Mesenchymal stem cell (in vitro differentiated cells and primary cell): ENCODE data around the gene COMP.

Source experiments
- DNase-seq: peaks from one replicate; pipeline ENCODE4 v3.0.0-alpha.2; 2013
- H2AFZ ChIP-seq: one replicate; pipeline ENCODE4 v1.6.1; 2013; ENCODE audit warnings: low read depth, mild to moderate bottlenecking, control low read depth, inconsistent platforms, low read length, moderate library complexity
- H2AK5ac ChIP-seq: 2 replicates; pipeline ENCODE4 v1.6.1; 2013; ENCODE audit warnings: low read length, moderate library complexity, mild to moderate bottlenecking, inconsistent platforms; ENCODE audit not compliant: severe bottlenecking
- H2BK120ac ChIP-seq: one replicate; pipeline ENCODE4 v1.6.1; 2013; ENCODE audit warnings: low read depth, mild to moderate bottlenecking, inconsistent platforms, low read length, moderate library complexity
- H2BK12ac ChIP-seq, 2 experiments: one replicate each; pipeline ENCODE4 v1.6.1; 2013; ENCODE audit warnings: inconsistent platforms in 2 of 2, low read length in 2 of 2, mild to moderate bottlenecking in 2 of 2, moderate library complexity in 2 of 2, control low read depth in 1 of 2
- H2BK15ac ChIP-seq: one replicate; pipeline ENCODE4 v1.6.1; 2013; ENCODE audit warnings: mild to moderate bottlenecking, low read depth, inconsistent platforms; ENCODE audit not compliant: poor library complexity, severe bottlenecking
- H2BK5ac ChIP-seq: 2 replicates; pipeline ENCODE4 v1.6.1; 2013; ENCODE audit warnings: low read depth, mild to moderate bottlenecking, low read length, control low read depth, inconsistent platforms; ENCODE audit not compliant: poor library complexity, severe bottlenecking
- H3K14ac ChIP-seq, 2 experiments: one replicate each; pipeline ENCODE4 v1.6.1; 2013; ENCODE audit warnings: inconsistent platforms in 2 of 2, low read length in 2 of 2, control low read depth in 1 of 2, mild to moderate bottlenecking in 1 of 2, moderate library complexity in 1 of 2
- H3K18ac ChIP-seq, 2 experiments: one replicate each; pipeline ENCODE4 v1.6.1; 2013; ENCODE audit warnings: inconsistent platforms in 2 of 2, low read length in 2 of 2, control low read depth in 1 of 2, low read depth in 1 of 2, mild to moderate bottlenecking in 1 of 2
- H3K23ac ChIP-seq, 2 experiments: one replicate each; pipeline ENCODE4 v1.6.1; 2013; ENCODE audit warnings: inconsistent platforms in 2 of 2, low read length in 2 of 2, mild to moderate bottlenecking in 2 of 2, moderate library complexity in 2 of 2, control low read depth in 1 of 2
- H3K27ac ChIP-seq: 2 replicates; pipeline ENCODE4 v1.5.1; 2013; ENCODE audit warnings: mild to moderate bottlenecking, moderate library complexity, low read length, control low read depth, inconsistent platforms; ENCODE audit not compliant: poor library complexity, severe bottlenecking
- H3K27me3 ChIP-seq, 2 experiments: 2 replicates each; pipeline versions ENCODE4 v1.6.1 to v1.7.0; 2013; ENCODE audit warnings: low read length in 2 of 2, mild to moderate bottlenecking in 2 of 2, moderate library complexity in 2 of 2, control low read depth in 1 of 2, inconsistent platforms in 1 of 2; ENCODE audit not compliant: control insufficient read depth in 1 of 2, insufficient read depth in 1 of 2
- H3K36me3 ChIP-seq, 2 experiments: 2 replicates each; pipeline versions ENCODE4 v1.6.1 to v1.7.0; 2013; ENCODE audit warnings: low read length in 2 of 2, control low read depth in 1 of 2, inconsistent platforms in 1 of 2, low read depth in 1 of 2, mild to moderate bottlenecking in 1 of 2; ENCODE audit not compliant: insufficient read depth in 2 of 2, control insufficient read depth in 1 of 2
- H3K4ac ChIP-seq, 2 experiments: one replicate each; pipeline ENCODE4 v1.6.1; 2013; ENCODE audit warnings: inconsistent platforms in 2 of 2, low read length in 2 of 2, mild to moderate bottlenecking in 2 of 2, moderate library complexity in 2 of 2, control low read depth in 1 of 2, low read depth in 1 of 2
- H3K4me1 ChIP-seq: 2 replicates; pipeline ENCODE4 v1.6.1; 2013; ENCODE audit warnings: low read depth, low read length, control low read depth; ENCODE audit not compliant: control insufficient read depth, insufficient read depth
- H3K4me2 ChIP-seq: 2 replicates; pipeline ENCODE4 v1.6.1; 2013; ENCODE audit warnings: low read length, mild to moderate bottlenecking, inconsistent platforms; ENCODE audit not compliant: poor library complexity, severe bottlenecking
- H3K4me3 ChIP-seq, 2 experiments: 2 replicates each; pipeline versions ENCODE4 v1.5.1 to v1.7.0; 2013; ENCODE audit warnings: low read length in 2 of 2, mild to moderate bottlenecking in 2 of 2, control low read depth in 1 of 2, low read depth in 1 of 2; ENCODE audit not compliant: insufficient read depth in 1 of 2
- H3K79me1 ChIP-seq: replicated peaks from 2 replicates; pipeline ENCODE4 v1.6.1; 2013; ENCODE audit warnings: mild to moderate bottlenecking, control low read depth, low read length, inconsistent platforms; ENCODE audit not compliant: poor library complexity, severe bottlenecking
- H3K9ac ChIP-seq: 2 replicates; pipeline ENCODE4 v1.7.0; 2013; ENCODE audit warnings: mild to moderate bottlenecking, low read length, moderate library complexity
- H3K9me3 ChIP-seq: 2 replicates; pipeline ENCODE4 v1.7.0; 2013; ENCODE audit warnings: mild to moderate bottlenecking, low read length; ENCODE audit not compliant: control insufficient read depth
- H4K8ac ChIP-seq: one replicate; pipeline ENCODE4 v1.6.1; 2013; ENCODE audit warnings: inconsistent platforms, mild to moderate bottlenecking, low read length, moderate library complexity
- H4K91ac ChIP-seq: one replicate; pipeline ENCODE4 v1.6.1; 2013; ENCODE audit warnings: mild to moderate bottlenecking, low read length, inconsistent platforms
- WGBS: methylation state at CpG from one replicate; pipeline ENCODE4 v1.1.7; 2013; ENCODE audit warnings: mixed read lengths; 5-methylcytosine and 5-hydroxymethylcytosine counted together

COMP gene

DNA sequence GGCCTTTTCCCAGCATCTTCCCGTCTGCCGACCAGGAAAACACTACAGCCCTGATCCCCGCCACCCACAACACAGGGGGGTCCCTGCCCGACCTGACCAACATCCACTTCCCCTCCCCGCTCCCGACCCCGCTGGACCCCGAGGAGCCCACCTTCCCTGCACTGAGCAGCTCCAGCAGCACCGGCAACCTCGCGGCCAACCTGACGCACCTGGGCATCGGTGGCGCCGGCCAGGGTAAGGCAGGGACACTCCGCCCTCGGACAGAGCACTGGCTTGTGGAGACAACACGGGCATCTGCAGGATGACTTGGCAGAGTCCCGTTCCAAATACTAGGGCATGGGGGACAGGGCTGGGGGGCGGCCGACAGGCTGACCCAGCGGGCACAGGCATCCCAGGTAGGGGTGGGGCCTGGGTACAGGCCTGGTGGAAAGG, 31.1 kb downstream of the COMP start:
- Histone ChIP-seq H3K14ac (no peak overlapping the region), H3K4me1 (peaks cover 11% of the 10 kb centered on the region), H3K27ac (no peak overlapping the region), H3K9ac (no peak overlapping the region), H2BK120ac (no peak overlapping the region), H3K4me3 (no peak overlapping the region), H3K4me2 (no peak overlapping the region), H4K8ac (no peak overlapping the region), H3K4ac (no peak overlapping the region), H3K27me3 (no peaks in the 10 kb centered on the region), H2AK5ac (no peak overlapping the region), H4K91ac (no peak overlapping the region), H3K79me1 (no peaks in the 10 kb centered on the region), H3K18ac (no peak overlapping the region), H2AFZ (no peak overlapping the region), H2BK5ac (no peak overlapping the region), H3K36me3 (peaks cover 4% of the 10 kb centered on the region in 2 experiments), H2BK12ac (no peak overlapping the region), H3K9me3 (no peaks in the 10 kb centered on the region), H3K23ac (no peak overlapping the region), H2BK15ac (no peak overlapping the region)
- DNase-seq: no peak
- WGBS: 94% methylated on average over 22 of the region's 22 CpGs

DNA sequence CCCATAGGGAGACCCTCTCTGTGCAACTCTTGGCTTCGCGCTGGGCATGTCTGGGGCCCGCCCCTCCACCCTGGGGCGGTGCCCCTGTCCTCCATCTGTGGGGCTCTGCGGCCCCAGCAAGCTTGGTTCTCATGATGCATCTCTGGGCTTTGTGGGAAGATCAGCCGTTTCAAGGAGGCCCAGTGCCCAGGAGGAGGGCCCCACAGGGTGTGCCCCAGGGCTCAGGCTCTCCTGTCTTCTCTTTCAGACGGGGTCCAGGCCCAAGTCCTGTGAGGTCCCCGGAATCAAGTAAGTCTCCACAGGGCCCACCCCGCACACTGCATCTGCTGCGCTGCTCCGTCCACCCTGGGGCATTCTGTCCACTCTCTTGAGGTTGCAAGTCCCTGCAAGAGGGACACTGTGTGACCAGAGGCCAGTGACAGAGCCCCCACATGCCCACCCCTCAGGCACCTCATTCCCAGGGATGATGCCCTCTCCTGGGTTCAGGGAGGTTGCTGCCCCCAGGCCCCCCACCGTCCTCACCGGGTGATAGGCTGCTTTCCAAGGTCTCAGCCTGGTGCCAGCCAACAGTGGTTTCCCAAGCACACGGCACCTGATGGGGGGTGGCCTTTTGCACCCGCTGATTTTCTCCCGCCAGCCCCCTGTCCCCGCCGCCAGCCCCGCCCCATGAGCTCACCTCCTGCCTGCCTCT, 31.7 kb downstream of the COMP start:
- no peak overlapping the region for H2BK120ac ChIP-seq
- H3K4me3 ChIP-seq: no peak overlapping the region
- H3K4me2 ChIP-seq: no peak overlapping the region
- no peak overlapping the region for H2BK12ac ChIP-seq
- H2AFZ ChIP-seq: no peak overlapping the region
- H3K18ac ChIP-seq: no peak overlapping the region
- H3K23ac ChIP-seq: no peak overlapping the region
- DNase-seq: no peak
- no peak overlapping the region for H4K91ac ChIP-seq
- H3K79me1 ChIP-seq: no peaks in the 10 kb centered on the region
- no peak overlapping the region for H3K4ac ChIP-seq
- WGBS: 91% methylated on average over 19 of the region's 19 CpGs
- no peak overlapping the region for H3K27ac ChIP-seq
- no peaks in the 10 kb centered on the region for H3K27me3 ChIP-seq
- H3K9me3 ChIP-seq: no peaks in the 10 kb centered on the region
- H3K9ac ChIP-seq: no peak overlapping the region
- H2BK15ac ChIP-seq: no peak overlapping the region
- H3K4me1 ChIP-seq: peaks cover 9% of the 10 kb centered on the region
- H4K8ac ChIP-seq: no peak overlapping the region
- no peak overlapping the region for H2AK5ac ChIP-seq
- H3K36me3 ChIP-seq: peaks cover 4% of the 10 kb centered on the region in 2 experiments
- no peak overlapping the region for H2BK5ac ChIP-seq
- H3K14ac ChIP-seq: no peak overlapping the region

DNA sequence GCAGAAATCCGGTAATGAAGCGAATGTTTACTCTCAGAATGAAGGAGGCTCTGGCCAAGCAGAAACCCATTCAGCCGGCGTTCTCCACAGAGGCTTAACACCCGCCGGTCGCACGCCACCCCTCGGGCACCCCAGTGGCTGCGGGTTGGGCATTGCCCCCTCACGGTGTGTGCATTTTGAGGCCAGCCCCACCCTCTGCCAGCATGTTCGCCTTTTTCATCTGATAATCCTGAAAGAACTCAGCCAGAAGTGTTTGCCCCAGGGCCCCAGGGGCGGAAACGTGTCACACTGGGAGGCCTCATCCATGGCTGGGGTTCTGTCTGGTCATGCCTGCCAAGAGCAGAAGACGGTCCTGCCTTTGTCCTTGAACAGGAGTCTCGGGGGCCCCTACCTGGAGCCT, 34.2 kb downstream of the COMP start:
- H3K9me3 ChIP-seq: no peaks in the 10 kb centered on the region
- DNase-seq: no peak
- no peak overlapping the region for H3K4ac ChIP-seq
- H3K14ac ChIP-seq: no peak overlapping the region
- no peak overlapping the region for H3K4me2 ChIP-seq
- no peak overlapping the region for H2BK12ac ChIP-seq
- H4K8ac ChIP-seq: no peak overlapping the region
- H2BK120ac ChIP-seq: no peak overlapping the region
- H3K27ac ChIP-seq: no peak overlapping the region
- H2BK15ac ChIP-seq: no peak overlapping the region
- no peaks in the 10 kb centered on the region for H3K27me3 ChIP-seq
- H3K23ac ChIP-seq: no peak overlapping the region
- no peak overlapping the region for H2AK5ac ChIP-seq
- no peaks in the 10 kb centered on the region for H3K79me1 ChIP-seq
- no peak overlapping the region for H3K18ac ChIP-seq
- no peak overlapping the region for H4K91ac ChIP-seq
- WGBS: 94% methylated on average over 16 of the region's 16 CpGs
- no peak overlapping the region for H3K9ac ChIP-seq
- no peak overlapping the region for H3K4me3 ChIP-seq
- peaks cover 8 to 10% of the 10 kb centered on the region in 2 experiments for H3K36me3 ChIP-seq
- no peak overlapping the region for H2AFZ ChIP-seq
- no peak overlapping the region for H2BK5ac ChIP-seq
- H3K4me1 ChIP-seq: no peaks in the 10 kb centered on the region

DNA sequence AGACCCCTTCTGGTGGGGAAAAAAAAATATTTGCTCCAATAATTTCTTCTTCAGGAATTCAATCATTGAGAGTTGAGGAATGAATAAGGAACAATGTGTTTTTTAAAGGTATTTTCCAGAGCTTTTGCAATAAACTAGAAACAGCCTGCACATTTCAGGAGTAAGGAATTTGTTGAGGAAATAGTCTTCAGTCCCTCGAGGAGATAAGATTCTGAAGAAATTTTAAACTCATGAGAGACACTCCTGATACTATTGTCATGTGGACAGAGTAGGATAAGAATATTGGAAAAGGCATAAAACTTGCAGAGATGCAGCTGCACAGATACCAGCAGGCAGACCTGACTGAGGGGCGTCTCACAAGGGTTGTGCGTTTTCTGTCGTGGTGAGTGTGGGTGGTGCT, 36.6 kb downstream of the COMP start:
- H3K4me2 ChIP-seq: no peak overlapping the region
- H2BK15ac ChIP-seq: no peak overlapping the region
- no peak overlapping the region for H3K4ac ChIP-seq
- no peak overlapping the region for H3K18ac ChIP-seq
- no peak overlapping the region for H3K9ac ChIP-seq
- H2BK120ac ChIP-seq: no peak overlapping the region
- H3K27me3 ChIP-seq: no peaks in the 10 kb centered on the region
- H3K14ac ChIP-seq: no peak overlapping the region
- H3K36me3 ChIP-seq: peaks cover 29 to 32% of the 10 kb centered on the region in 2 experiments
- no peak overlapping the region for H2AFZ ChIP-seq
- H3K23ac ChIP-seq: no peak overlapping the region
- H4K8ac ChIP-seq: no peak overlapping the region
- H2AK5ac ChIP-seq: no peak overlapping the region
- H3K4me3 ChIP-seq: no peak overlapping the region
- H3K79me1 ChIP-seq: no peaks in the 10 kb centered on the region
- WGBS: 100% methylated on average over 1 of the region's 4 CpGs
- H3K9me3 ChIP-seq: no peaks in the 10 kb centered on the region
- H3K27ac ChIP-seq: no peak overlapping the region
- H3K4me1 ChIP-seq: no peaks in the 10 kb centered on the region
- no peak overlapping the region for H2BK5ac ChIP-seq
- no peak overlapping the region for H4K91ac ChIP-seq
- no peak for DNase-seq
- no peak overlapping the region for H2BK12ac ChIP-seq
